K562 (cell line): ENCODE measurements around the gene SSH3. TPM values are rescaled to one million over a fixed set of nuclear protein-coding genes. Genes with fewer than 3 reads are reported as not detected.
A peak's percentile ranks its signal among the peaks of the same experiment; 100 is the strongest.

Experiments
- ATAC-seq: fragments of 200-7000 bp; cut with Tn5 transposase; 3 replicates; pipeline ENCODE4 v1.9.1; 2020; ENCODE audit warnings: moderate library complexity
- BruUV-seq: library from RNA; stranded (reverse); fragments of 400-500 nt; replicated peaks from 2 replicates; lab custom pipeline; 2021; lab: Mats Ljungman, UMichigan
- CTCF ChIA-PET: fragments of 300-600 bp; formaldehyde crosslinking; extraction: SDS; loops from one replicate; lab custom pipeline; 2021; ENCODE audit warnings: low intra/inter-chr PET ratio; lab: Yijun Ruan, JAX
- POLR2A ChIA-PET: fragments of 300-600, 350-650 bp; sonication (Branson Sonifier 250); formaldehyde crosslinking; extraction: SDS; loops from one replicate; lab custom pipeline; 2021; ENCODE audit warnings: antibody characterized with exemption, inconsistent platforms; lab: Yijun Ruan, JAX
- DNase-seq, 4 experiments: peaks; one replicate each; pipeline versions ENCODE4 v3.0.0 to v3.0.0-alpha.2; 2011 to 2018; ENCODE audit warnings: low spot score in 3 of 4, mixed read lengths in 3 of 4; ENCODE audit errors: extremely low read depth in 1 of 4
- FAIRE-seq: peaks from 2 replicates; lab custom pipeline; 2011; peaks lifted over from hg19 to GRCh38; lab: Jason Lieb, UNC
- H2AFZ ChIP-seq: 2 replicates; pipeline ENCODE4 v1.6.0; 2011; ENCODE audit warnings: low read depth, low read length, control low read depth, inconsistent platforms
- H3K27ac ChIP-seq: fragments of 200-600 bp; 3 replicates; pipeline ENCODE4 v1.8.0; 2011; ENCODE audit warnings: low read depth, mild to moderate bottlenecking, control low read depth, inconsistent platforms, low read length, moderate library complexity, mixed read lengths; ENCODE audit errors: extremely low read depth
- H3K27me3 ChIP-seq, 2 experiments: fragments of 300-600 bp in 1 of 2; 2 replicates in 1 of 2; 3 replicates in 1 of 2; pipeline versions ENCODE4 v1.6.0 to v1.8.0; 2011; ENCODE audit warnings: inconsistent platforms in 2 of 2, low read length in 2 of 2, mild to moderate bottlenecking in 1 of 2, mixed read lengths in 1 of 2, moderate library complexity in 1 of 2; ENCODE audit not compliant: control insufficient read depth in 2 of 2, insufficient read depth in 2 of 2
- H3K36me3 ChIP-seq: fragments of 300-600 bp; 3 replicates; pipeline ENCODE4 v1.8.0; 2011; ENCODE audit warnings: mild to moderate bottlenecking, low read length, inconsistent platforms; ENCODE audit not compliant: control insufficient read depth, insufficient read depth
- H3K4me1 ChIP-seq, 2 experiments: fragments of 200-600 bp in 1 of 2; replicated peaks in 1 of 2; 2 replicates in 1 of 2; 3 replicates in 1 of 2; pipeline versions ENCODE4 v1.5.1 to v1.8.0; 2011; ENCODE audit warnings: inconsistent platforms in 2 of 2, low read length in 2 of 2, mild to moderate bottlenecking in 1 of 2, mixed read lengths in 1 of 2, moderate library complexity in 1 of 2; ENCODE audit not compliant: control insufficient read depth in 2 of 2, insufficient read depth in 2 of 2
- H3K4me2 ChIP-seq: 2 replicates; pipeline ENCODE4 v1.6.1; 2011; ENCODE audit warnings: low read length, control low read depth, inconsistent platforms, mixed read lengths; ENCODE audit not compliant: insufficient read depth
- H3K4me3 ChIP-seq: fragments of 200-600 bp; sonication (generic), shearing (Covaris generic); 2 replicates; pipeline ENCODE4 v1.5.1; 2016; ENCODE audit warnings: control low read depth, inconsistent platforms
- H3K79me2 ChIP-seq: fragments of 200-600 bp; 3 replicates; pipeline ENCODE4 v1.8.0; 2011; ENCODE audit warnings: low read length, inconsistent platforms; ENCODE audit not compliant: control insufficient read depth, insufficient read depth
- H3K9ac ChIP-seq, 2 experiments: 2 replicates each; pipeline versions ENCODE4 v1.6.0 to v1.6.1; 2011; ENCODE audit warnings: low read depth in 2 of 2, low read length in 2 of 2, control low read depth in 1 of 2, inconsistent platforms in 1 of 2, mild to moderate bottlenecking in 1 of 2, mixed read lengths in 1 of 2; ENCODE audit not compliant: insufficient read depth in 1 of 2
- H3K9me1 ChIP-seq: one replicate; pipeline ENCODE4 v1.6.0; 2011; ENCODE audit warnings: inconsistent platforms, mild to moderate bottlenecking, low read length, moderate library complexity; ENCODE audit not compliant: control insufficient read depth, insufficient read depth
- H3K9me3 ChIP-seq: replicated peaks from 2 replicates; pipeline ENCODE4 v1.5.1; 2011; ENCODE audit warnings: low read depth, low read length, inconsistent platforms; ENCODE audit not compliant: control insufficient read depth, insufficient read depth
- H4K20me1 ChIP-seq: replicated peaks from 2 replicates; pipeline ENCODE4 v1.6.1; 2011; ENCODE audit warnings: low read length, inconsistent platforms, mixed read lengths; ENCODE audit not compliant: control insufficient read depth, insufficient read depth
- POLR2G ChIP-seq: fragments of 200-400 bp; formaldehyde crosslinking; IDR thresholded peaks from 2 replicates; pipeline ENCODE4 v1.6.1; 2017; ENCODE audit warnings: low read depth, mild to moderate bottlenecking, antibody characterized with exemption, low read length, moderate library complexity
- PTTG1 ChIP-seq: fragments of 450-650 bp; IDR thresholded peaks from 2 replicates; pipeline ENCODE4 v1.6.1; 2016; ENCODE audit warnings: low read depth, mild to moderate bottlenecking, missing genetic modification characterization, missing compliant biosample characterization
- ZNF311 ChIP-seq: fragments of 250-450 bp; sonication (Bioruptor Pico); IDR thresholded peaks from 2 replicates; pipeline ENCODE4 v1.4.0; 2020; ENCODE audit warnings: mild to moderate bottlenecking, moderate library complexity
- WGBS: fragments of 100-300 bp; shearing (Covaris generic); methylation state at CpG from one replicate; pipeline ENCODE4 v1.1.6; 2016; ENCODE audit warnings: low coverage, mixed read lengths; ENCODE audit not compliant: insufficient coverage; ENCODE audit errors: missing lambda C conversion rate; 5-methylcytosine and 5-hydroxymethylcytosine counted together
- in situ Hi-C: fragments of 300-500 bp; cut with MboI; formaldehyde crosslinking; loops from 4 replicates; pipeline ENCODE4 v1.15.0; 2018; ENCODE audit warnings: inconsistent platforms, mixed read lengths
- intact Hi-C: fragments of 100-400 bp; cut with micrococcal nuclease; formaldehyde crosslinking; loops from 2 replicates; pipeline ENCODE4 v1.14.2; 2022
- polyA plus RNA-seq, 8 experiments: library from polyadenylated mRNA; depleted of rRNA in 4 of 8; stranded (reverse) in 5 of 8; unstranded in 3 of 8; fragments of >200 nt; fragmentation: Nextera tagmentation in 2 of 8; fragmentation: Illumina TruSeq in 1 of 8; extraction: Ambion mirVana in 2 of 8; extraction: Trizol in 1 of 8; gene quantifications; 2 replicates each; pipeline versions ENCODE4 v1.2.1 to v1.2.3, GENCODE V29; 2011 to 2014; ENCODE audit warnings: inconsistent platforms in 1 of 8, missing spikeins in 1 of 8
- total RNA-seq, 7 experiments: library from RNA; depleted of rRNA in 6 of 7; stranded (reverse); fragments of >200 nt in 6 of 7; fragmentation: Illumina TruSeq in 2 of 7; extraction: Trizol in 2 of 7; gene quantifications; 2 replicates each; pipeline versions ENCODE4 v1.2.1 to v1.2.3, GENCODE V29; 2011 to 2021; ENCODE audit warnings: low replicate concordance in 1 of 7
- TF ChIP-seq, protein P1 (sequence below): fragments of 250-450 bp; sonication (Bioruptor Pico); IDR thresholded peaks from 2 replicates; pipeline ENCODE4 v1.4.0; 2020

SSH3 gene
- total and polyA plus RNA-seq, 9 of the 15 experiments (the other 6 are each of a cell fraction or from before 2014, with no cell fraction given) = 0.07 to 1.0 (median 0.24) TPM; not detected in 3

DNA sequence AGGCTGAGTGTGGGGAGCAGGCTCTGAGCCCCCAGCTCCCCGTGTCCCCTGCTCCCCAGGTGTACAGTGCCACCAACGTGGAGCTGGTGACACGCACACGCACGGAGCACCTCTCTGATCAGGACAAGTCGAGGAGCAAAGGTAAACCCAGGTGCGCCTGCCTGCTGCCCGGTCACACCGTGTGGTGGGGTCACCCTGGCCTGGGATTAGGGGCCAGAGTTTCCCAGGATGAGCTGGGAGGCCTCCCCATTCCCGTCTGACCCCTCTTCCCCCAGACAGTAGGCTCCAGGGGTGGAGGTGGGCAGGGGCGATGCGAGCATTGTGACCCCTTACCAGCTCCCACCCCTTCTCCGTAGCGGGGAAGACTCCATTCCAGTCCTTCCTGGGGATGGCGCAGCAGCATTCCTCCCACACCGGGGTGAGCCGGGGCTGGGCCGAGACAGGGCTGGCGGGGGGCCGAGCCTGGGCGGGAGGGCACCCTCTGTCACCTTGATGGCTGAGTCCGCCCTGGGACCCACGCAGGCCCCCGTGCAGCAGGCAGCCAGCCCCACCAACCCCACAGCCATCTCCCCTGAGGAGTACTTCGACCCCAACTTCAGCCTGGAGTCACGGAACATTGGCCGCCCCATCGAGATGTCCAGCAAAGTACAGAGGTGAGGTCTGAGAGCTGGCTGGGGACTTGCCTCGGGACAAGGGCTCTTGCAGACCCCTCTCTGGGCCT lies 3.7 kb upstream of the SSH3 start:
- no peak for DNase-seq
- no peak for FAIRE-seq
- intact Hi-C loops (no loop called here), in situ Hi-C loops (no loop called here)
- POLR2A ChIA-PET = interaction anchor here (0.6 kb wide), 1 partner anchor 12 kb away, joined by 3 read pairs; no protein-coding TSS in a partner anchor
- Histone ChIP-seq H2AFZ (no peak overlapping the region), H3K36me3 (peaks cover 62% of the 10 kb centered on the region; the same call in 2 of the 3 replicates), H3K4me3 (no peak overlapping the region), H3K79me2 (no peaks in the 10 kb centered on the region), H3K4me2 (no peak overlapping the region), H3K9ac (no peak overlapping the region), H3K9me3 (peaks cover 8% of the 10 kb centered on the region; the same call in 1 of the 2 replicates), H3K9me1 (no peaks in the 10 kb centered on the region), H4K20me1 (no peaks in the 10 kb centered on the region), H3K27ac (no peak overlapping the region), H3K4me1 (peaks cover 0 to 33% of the 10 kb centered on the region in 2 experiments; a peak in 2 of 5 replicates), H3K27me3 (no peaks in the 10 kb centered on the region)
- BruUV-seq = no TSS peak
- ATAC-seq = no peak
- CTCF ChIA-PET = no interaction called here
- 91% methylated on average over 19 of the region's 29 CpGs for WGBS
- TF ChIP-seq ZNF311 (CRISPR knock-in tag) = no peak
- no peak for TF ChIP-seq PTTG1
- TF ChIP-seq, protein P1, sequence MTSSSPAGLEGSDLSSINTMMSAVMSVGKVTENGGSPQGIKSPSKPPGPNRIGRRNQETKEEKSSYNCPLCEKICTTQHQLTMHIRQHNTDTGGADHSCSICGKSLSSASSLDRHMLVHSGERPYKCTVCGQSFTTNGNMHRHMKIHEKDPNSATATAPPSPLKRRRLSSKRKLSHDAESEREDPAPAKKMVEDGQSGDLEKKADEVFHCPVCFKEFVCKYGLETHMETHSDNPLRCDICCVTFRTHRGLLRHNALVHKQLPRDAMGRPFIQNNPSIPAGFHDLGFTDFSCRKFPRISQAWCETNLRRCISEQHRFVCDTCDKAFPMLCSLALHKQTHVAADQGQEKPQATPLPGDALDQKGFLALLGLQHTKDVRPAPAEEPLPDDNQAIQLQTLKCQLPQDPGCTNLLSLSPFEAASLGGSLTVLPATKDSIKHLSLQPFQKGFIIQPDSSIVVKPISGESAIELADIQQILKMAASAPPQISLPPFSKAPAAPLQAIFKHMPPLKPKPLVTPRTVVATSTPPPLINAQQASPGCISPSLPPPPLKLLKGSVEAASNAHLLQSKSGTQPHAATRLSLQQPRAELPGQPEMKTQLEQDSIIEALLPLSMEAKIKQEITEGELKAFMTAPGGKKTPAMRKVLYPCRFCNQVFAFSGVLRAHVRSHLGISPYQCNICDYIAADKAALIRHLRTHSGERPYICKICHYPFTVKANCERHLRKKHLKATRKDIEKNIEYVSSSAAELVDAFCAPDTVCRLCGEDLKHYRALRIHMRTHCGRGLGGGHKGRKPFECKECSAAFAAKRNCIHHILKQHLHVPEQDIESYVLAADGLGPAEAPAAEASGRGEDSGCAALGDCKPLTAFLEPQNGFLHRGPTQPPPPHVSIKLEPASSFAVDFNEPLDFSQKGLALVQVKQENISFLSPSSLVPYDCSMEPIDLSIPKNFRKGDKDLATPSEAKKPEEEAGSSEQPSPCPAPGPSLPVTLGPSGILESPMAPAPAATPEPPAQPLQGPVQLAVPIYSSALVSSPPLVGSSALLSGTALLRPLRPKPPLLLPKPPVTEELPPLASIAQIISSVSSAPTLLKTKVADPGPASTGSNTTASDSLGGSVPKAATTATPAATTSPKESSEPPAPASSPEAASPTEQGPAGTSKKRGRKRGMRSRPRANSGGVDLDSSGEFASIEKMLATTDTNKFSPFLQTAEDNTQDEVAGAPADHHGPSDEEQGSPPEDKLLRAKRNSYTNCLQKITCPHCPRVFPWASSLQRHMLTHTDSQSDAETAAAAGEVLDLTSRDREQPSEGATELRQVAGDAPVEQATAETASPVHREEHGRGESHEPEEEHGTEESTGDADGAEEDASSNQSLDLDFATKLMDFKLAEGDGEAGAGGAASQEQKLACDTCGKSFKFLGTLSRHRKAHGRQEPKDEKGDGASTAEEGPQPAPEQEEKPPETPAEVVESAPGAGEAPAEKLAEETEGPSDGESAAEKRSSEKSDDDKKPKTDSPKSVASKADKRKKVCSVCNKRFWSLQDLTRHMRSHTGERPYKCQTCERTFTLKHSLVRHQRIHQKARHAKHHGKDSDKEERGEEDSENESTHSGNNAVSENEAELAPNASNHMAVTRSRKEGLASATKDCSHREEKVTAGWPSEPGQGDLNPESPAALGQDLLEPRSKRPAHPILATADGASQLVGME (CRISPR knock-in tag) = no peak
- peak; percentile 45; the same call in 1 of the 2 replicates for TF ChIP-seq POLR2G
